OCI-LY3 (cell line): Measurements from ENCODE around the gene NUBPL.

Experiments
- H2AFZ ChIP-seq: fragments of 200-600, 300-600 bp; shearing (Covaris generic); 2 replicates; pipeline ENCODE4 v1.6.0; 2014; ENCODE audit warnings: antibody characterized with exemption, low read depth, low read length
- H3K27ac ChIP-seq: fragments of 200-600, 300-600 bp; sonication (generic); 2 replicates; pipeline ENCODE4 v1.5.1; 2014; ENCODE audit warnings: mild to moderate bottlenecking, low read length, moderate library complexity, mixed read lengths
- H3K27me3 ChIP-seq: fragments of 200-600, 300-600 bp; sonication (generic); 2 replicates; pipeline ENCODE4 v1.6.1; 2014; ENCODE audit warnings: low read depth, low read length, mixed read lengths
- H3K36me3 ChIP-seq: fragments of 200-600, 300-600 bp; sonication (generic); replicated peaks from 2 replicates; pipeline ENCODE3; 2014; ENCODE audit warnings: low read depth, low read length, mixed read lengths
- H3K4me1 ChIP-seq: fragments of 300-600, 200-600 bp; sonication (generic); 2 replicates; pipeline ENCODE4 v1.6.1; 2014; ENCODE audit warnings: low read length, mixed read lengths
- H3K4me2 ChIP-seq: fragments of 200-600, 300-600 bp; sonication (generic); 2 replicates; pipeline ENCODE4 v1.6.1; 2014; ENCODE audit warnings: low read length, mixed read lengths
- H3K4me3 ChIP-seq: fragments of 300-600, 200-600 bp; sonication (generic); 2 replicates; pipeline ENCODE4 v1.5.1; 2014; ENCODE audit warnings: antibody characterized with exemption, mild to moderate bottlenecking, low read length, moderate library complexity
- H3K79me2 ChIP-seq: fragments of 300-600, 200-600 bp; shearing (Covaris generic); 2 replicates; pipeline ENCODE4 v1.6.1; 2014; ENCODE audit warnings: mild to moderate bottlenecking, low read length, mixed read lengths
- H3K9ac ChIP-seq: fragments of 300-600, 200-600 bp; shearing (Covaris generic); 2 replicates; pipeline ENCODE4 v1.6.0; 2014; ENCODE audit warnings: mild to moderate bottlenecking, low read length, moderate library complexity
- H3K9me3 ChIP-seq: fragments of 200-600, 300-600 bp; shearing (Covaris generic); 2 replicates; pipeline ENCODE4 v1.6.1; 2014; ENCODE audit warnings: low read length, mixed read lengths; ENCODE audit not compliant: insufficient read depth
- H4K20me1 ChIP-seq: fragments of 200-600, 300-600 bp; sonication (generic); 2 replicates; pipeline ENCODE4 v1.6.1; 2016; ENCODE audit warnings: low read length, mixed read lengths; ENCODE audit not compliant: insufficient read depth
- EZH2phosphoT487 ChIP-seq: fragments of 200-600 bp; shearing (Covaris generic); IDR thresholded peaks from 2 replicates; pipeline ENCODE4 v1.6.1; 2018; ENCODE audit warnings: antibody characterized with exemption, mixed run types, low read depth
- TF ChIP-seq, protein P1 (sequence below): fragments of 200-600, 300-600 bp; sonication (generic); IDR thresholded peaks from 2 replicates; pipeline ENCODE4 v1.5.1; 2014; ENCODE audit warnings: antibody characterized with exemption, low read length, low read depth

NUBPL gene

DNA sequence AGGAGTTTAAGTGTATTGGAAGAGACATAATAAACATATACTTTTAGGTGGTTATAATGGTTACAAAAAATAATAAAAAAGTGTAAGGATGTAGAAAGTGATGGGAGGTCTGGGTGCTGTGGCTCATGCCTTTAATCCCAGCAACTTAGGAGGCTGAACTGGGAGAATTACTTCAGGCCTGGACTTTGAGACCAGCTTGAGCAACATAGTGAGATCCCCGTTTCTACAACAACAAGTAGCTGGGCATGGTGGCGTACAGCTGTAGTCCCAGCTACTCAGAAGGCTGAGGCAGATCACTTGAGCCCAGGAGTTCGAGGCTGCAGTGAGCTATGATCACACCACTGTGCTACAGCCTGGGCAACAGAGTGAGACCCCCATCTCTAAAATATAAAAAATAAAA, 19.0 kb downstream of the NUBPL start:
- Histone ChIP-seq H3K27ac (no peak overlapping the region), H3K4me2 (no peak overlapping the region), H3K9me3 (no peaks in the 10 kb centered on the region), H3K27me3 (no peaks in the 10 kb centered on the region), H3K79me2 (no peaks in the 10 kb centered on the region), H3K9ac (no peak overlapping the region), H3K4me1 (no peaks in the 10 kb centered on the region), H2AFZ (no peak overlapping the region), H3K4me3 (no peak overlapping the region), H4K20me1 (no peaks in the 10 kb centered on the region), H3K36me3 (peaks cover 3% of the 10 kb centered on the region)
- TF ChIP-seq, protein P1, sequence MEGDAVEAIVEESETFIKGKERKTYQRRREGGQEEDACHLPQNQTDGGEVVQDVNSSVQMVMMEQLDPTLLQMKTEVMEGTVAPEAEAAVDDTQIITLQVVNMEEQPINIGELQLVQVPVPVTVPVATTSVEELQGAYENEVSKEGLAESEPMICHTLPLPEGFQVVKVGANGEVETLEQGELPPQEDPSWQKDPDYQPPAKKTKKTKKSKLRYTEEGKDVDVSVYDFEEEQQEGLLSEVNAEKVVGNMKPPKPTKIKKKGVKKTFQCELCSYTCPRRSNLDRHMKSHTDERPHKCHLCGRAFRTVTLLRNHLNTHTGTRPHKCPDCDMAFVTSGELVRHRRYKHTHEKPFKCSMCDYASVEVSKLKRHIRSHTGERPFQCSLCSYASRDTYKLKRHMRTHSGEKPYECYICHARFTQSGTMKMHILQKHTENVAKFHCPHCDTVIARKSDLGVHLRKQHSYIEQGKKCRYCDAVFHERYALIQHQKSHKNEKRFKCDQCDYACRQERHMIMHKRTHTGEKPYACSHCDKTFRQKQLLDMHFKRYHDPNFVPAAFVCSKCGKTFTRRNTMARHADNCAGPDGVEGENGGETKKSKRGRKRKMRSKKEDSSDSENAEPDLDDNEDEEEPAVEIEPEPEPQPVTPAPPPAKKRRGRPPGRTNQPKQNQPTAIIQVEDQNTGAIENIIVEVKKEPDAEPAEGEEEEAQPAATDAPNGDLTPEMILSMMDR = no peak
- no peak for TF ChIP-seq EZH2phosphoT487

GRCh38 chr14:31582286-31582691, 21.1 kb downstream of the NUBPL start:
- Histone ChIP-seq H3K4me2 (no peak overlapping the region), H3K36me3 (peaks cover 10% of the 10 kb centered on the region), H3K27me3 (no peaks in the 10 kb centered on the region), H3K79me2 (no peaks in the 10 kb centered on the region; the same call in 1 of the 2 replicates), H3K4me3 (no peak overlapping the region), H2AFZ (no peak overlapping the region), H3K9me3 (no peaks in the 10 kb centered on the region), H4K20me1 (no peaks in the 10 kb centered on the region), H3K4me1 (peaks cover 7% of the 10 kb centered on the region; the same call in 1 of the 2 replicates), H3K27ac (no peak overlapping the region), H3K9ac (no peak overlapping the region)
- TF ChIP-seq, protein P1 = no peak
- no peak for TF ChIP-seq EZH2phosphoT487

DNA sequence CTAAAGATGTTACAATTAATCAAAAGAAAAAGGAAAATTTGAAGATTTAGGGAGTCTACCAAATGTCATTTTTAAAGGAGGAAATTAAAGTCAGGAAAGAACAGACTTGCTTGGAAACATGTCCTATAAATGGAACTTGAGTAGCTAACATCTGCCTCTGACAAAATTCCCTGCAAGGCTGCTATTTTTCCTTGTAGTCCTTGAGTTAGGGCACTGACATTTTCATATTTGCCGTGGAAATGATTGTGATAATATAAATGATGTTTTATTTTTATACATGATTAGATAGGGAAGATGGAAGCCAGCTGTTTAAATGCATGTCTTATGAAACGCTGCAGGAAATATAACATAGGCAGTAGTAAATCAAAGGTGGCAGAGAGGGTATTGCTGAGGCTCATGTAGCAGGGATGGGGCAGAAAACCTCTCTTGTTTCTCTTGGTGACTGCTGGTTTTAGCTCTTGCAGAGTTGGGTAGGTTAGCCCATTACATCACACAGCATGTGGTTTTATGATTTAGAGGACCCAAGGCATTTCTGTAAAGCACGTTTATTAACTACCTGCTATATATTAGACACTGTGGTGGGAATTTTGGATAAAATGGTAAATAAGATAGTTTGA, 21.7 kb downstream of the NUBPL start:
- Histone ChIP-seq H3K79me2 (no peaks in the 10 kb centered on the region; the same call in 1 of the 2 replicates), H3K27me3 (no peaks in the 10 kb centered on the region), H3K4me2 (no peak overlapping the region), H3K9me3 (no peaks in the 10 kb centered on the region), H3K36me3 (peaks cover 10% of the 10 kb centered on the region), H4K20me1 (no peaks in the 10 kb centered on the region; the same call in 1 of the 2 replicates), H3K9ac (no peak overlapping the region), H3K4me1 (peaks cover 7% of the 10 kb centered on the region; the same call in 1 of the 2 replicates), H3K27ac (no peak overlapping the region), H2AFZ (no peak overlapping the region), H3K4me3 (no peak overlapping the region)
- TF ChIP-seq, protein P1 = no peak
- TF ChIP-seq EZH2phosphoT487 = no peak

DNA sequence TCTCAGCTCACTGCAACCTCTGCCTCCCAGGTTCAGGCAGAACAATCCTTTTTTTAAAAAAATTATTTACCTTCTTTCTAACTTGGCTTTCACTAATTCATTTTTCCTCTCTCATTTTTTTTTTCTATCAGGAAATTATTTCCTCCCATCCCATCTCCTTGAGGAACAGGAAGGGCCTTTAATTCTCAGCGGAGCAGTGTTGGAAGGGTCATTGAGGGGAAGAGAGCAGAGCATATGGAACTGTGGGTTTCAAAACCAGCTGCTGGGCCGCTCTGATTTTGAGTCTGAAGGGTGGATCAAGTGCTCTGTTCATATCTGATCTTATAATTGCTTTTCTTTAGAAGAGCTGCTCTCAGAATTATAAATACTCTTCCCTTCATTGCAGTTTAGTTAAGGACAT, 29.0 kb downstream of the NUBPL start:
- no peaks in the 10 kb centered on the region for H3K9me3 ChIP-seq
- no peak overlapping the region for H2AFZ ChIP-seq
- H3K4me2 ChIP-seq = no peak overlapping the region
- TF ChIP-seq, protein P1 = no peak
- TF ChIP-seq EZH2phosphoT487 = no peak
- no peaks in the 10 kb centered on the region for H3K27me3 ChIP-seq
- H4K20me1 ChIP-seq = no peaks in the 10 kb centered on the region; the same call in 1 of the 2 replicates
- H3K79me2 ChIP-seq = no peaks in the 10 kb centered on the region; the same call in 1 of the 2 replicates
- H3K27ac ChIP-seq = no peak overlapping the region
- peaks cover 7% of the 10 kb centered on the region; the same call in 1 of the 2 replicates for H3K4me1 ChIP-seq
- H3K36me3 ChIP-seq = peaks cover 10% of the 10 kb centered on the region
- no peak overlapping the region for H3K4me3 ChIP-seq
- no peak overlapping the region for H3K9ac ChIP-seq
